H1 (cell line): ENCODE measurements around the gene PAQR7. TPM values are rescaled to one million over a fixed set of nuclear protein-coding genes. Genes with fewer than 3 reads are reported as not detected.

Experiments used
- ATF2 ChIP-seq: IDR thresholded peaks from 2 replicates; pipeline ENCODE4 v1.6.1; 2012; ENCODE audit warnings: low read length, inconsistent platforms
- CTCF ChIP-seq, 3 experiments: IDR thresholded peaks; 1 replicate in 2 of 3; 2 replicates in 1 of 3; pipeline versions ENCODE4 v1.5.1 to v1.6.1; 2011; ENCODE audit warnings: low read length in 3 of 3, mild to moderate bottlenecking in 3 of 3, inconsistent platforms in 2 of 3, low read depth in 1 of 3, moderate library complexity in 1 of 3; ENCODE audit not compliant: insufficient read depth in 1 of 3; ENCODE audit errors: control extremely low read depth in 1 of 3
- MAX ChIP-seq: IDR thresholded peaks from 2 replicates; pipeline ENCODE4 v1.6.1; 2012; ENCODE audit warnings: inconsistent platforms
- POU5F1 ChIP-seq: IDR thresholded peaks from 2 replicates; pipeline ENCODE4 v1.6.1; 2011; ENCODE audit warnings: low read depth, mild to moderate bottlenecking, low read length, moderate library complexity
- RNF2 ChIP-seq: fragments of 200-900, 300-1000 bp; sonication (generic); IDR thresholded peaks from 2 replicates; pipeline ENCODE4 v1.7.1; 2016; ENCODE audit warnings: borderline replicate concordance, low read depth, mild to moderate bottlenecking, antibody characterized with exemption, low read length; ENCODE audit not compliant: poor library complexity, severe bottlenecking; ENCODE audit errors: missing control alignments
- SIRT6 ChIP-seq: IDR thresholded peaks from one replicate; pipeline ENCODE4 v1.7.1; 2012; ENCODE audit warnings: low read length, inconsistent platforms
- TEAD4 ChIP-seq: IDR thresholded peaks from 2 replicates; pipeline ENCODE4 v1.6.1; 2012; ENCODE audit warnings: low read depth, low read length, inconsistent platforms, mixed read lengths
- polyA plus RNA-seq, 7 experiments: library from polyadenylated mRNA; depleted of rRNA in 3 of 7; stranded (reverse) in 5 of 7; unstranded in 2 of 7; fragments of >200 nt in 5 of 7; fragments of 200-250 nt in 2 of 7; gene quantifications; 1 replicate in 5 of 7; 2 replicates in 1 of 7; 4 replicates in 1 of 7; pipeline versions ENCODE4 v1.2.1 to v1.2.3, GENCODE V29; 2011 to 2013; ENCODE audit warnings: missing spikeins in 2 of 7, mixed read lengths in 2 of 7
- total RNA-seq: library from RNA; stranded (reverse); fragmentation: NEBNext Ultra II Directional; extraction: Animal tissue kit (Norgen Biotek cat#: 25700); gene quantifications from 2 replicates; pipeline ENCODE4 v1.2.1, GENCODE V29; 2021

The PAQR7 gene
- total and polyA plus RNA-seq, 2 of the 8 experiments (the other 6 are each of a cell fraction or from before 2014, with no cell fraction given) = 7.3 to 7.4 TPM

- TF ChIP-seq ATF2 (no peak), MAX (no peak), CTCF (IDR thresholded peaks at IDR 0.05; ENCODE audit: control extremely low read depth in 1 of 3, insufficient read depth in 1 of 3, low read depth in 1 of 3, low read length in 3 of 3) (no peak), TEAD4 (no peak), SIRT6 (no peak), RNF2 (no peak), POU5F1 (no peak)
- TF ChIP-seq, all 59 proteins: peak for 0
These were observed 54.4 kb downstream of the PAQR7 start (continued) for GRCh38 chr1:25821112-25821476.
